Measurements from ENCODE around the gene UBR2.

GRCh38 chr6:42555477-42556457 lies 8.1 kb upstream of the UBR2 start:
- TF ChIP-seq RBM39 (IDR thresholded peaks at IDR 0.05; ENCODE audit: low read depth, low read length, poor library complexity, severe bottlenecking) (no peak), ZNF138 (CRISPR knock-in tag; IDR thresholded peaks at IDR 0.05; ENCODE audit: low read depth) (no peak), ZBTB33 (CRISPR knock-in tag; IDR thresholded peaks at IDR 0.05) (no peak), ZNF547 (CRISPR knock-in tag; IDR thresholded peaks at IDR 0.05) (no peak), ZNF704 (CRISPR knock-in tag; IDR thresholded peaks at IDR 0.05; ENCODE audit: borderline replicate concordance) (no peak), TBL1XR1 (IDR thresholded peaks at IDR 0.05; ENCODE audit: borderline replicate concordance, low read length, partially characterized antibody) (no peak)
